H1 (cell line): ENCODE measurements around the gene ARHGEF1. TPM values are rescaled to one million over a fixed set of nuclear protein-coding genes. Genes with fewer than 3 reads are reported as not detected.

Experiments used
- CTCF ChIA-PET: fragments of 300-600 bp; sonication (Branson Sonifier 250); formaldehyde crosslinking; loops from one replicate; lab custom pipeline; 2021; ENCODE audit not compliant: partially characterized antibody; lab: Charles Lee
- POLR2A ChIA-PET: fragments of 300-600 bp; sonication (Branson Sonifier 250); formaldehyde crosslinking; loops from one replicate; lab custom pipeline; 2021; ENCODE audit warnings: inconsistent platforms; ENCODE audit not compliant: partially characterized antibody; lab: Charles Lee
- DNase-seq, 2 experiments: peaks; one replicate each; pipeline versions ENCODE4 v3.0.0 to v3.0.0-alpha.2; 2010 to 2022; ENCODE audit warnings: low spot score in 2 of 2, low read depth in 1 of 2, mixed read lengths in 1 of 2
- FAIRE-seq: peaks from 2 replicates; lab custom pipeline; 2011; peaks lifted over from hg19 to GRCh38; lab: Jason Lieb, UNC
- H2AFZ ChIP-seq: 2 replicates; pipeline ENCODE4 v1.8.1; 2012; ENCODE audit warnings: low read length, inconsistent platforms
- H2AK5ac ChIP-seq: 2 replicates; pipeline ENCODE4 v1.6.1; 2013; ENCODE audit warnings: low read depth, low read length
- H2BK120ac ChIP-seq: replicated peaks from 2 replicates; pipeline ENCODE3; 2013; ENCODE audit warnings: low read depth, low read length, inconsistent platforms
- H2BK12ac ChIP-seq: 2 replicates; pipeline ENCODE4 v1.6.1; 2013; ENCODE audit warnings: low read depth, low read length
- H2BK15ac ChIP-seq: 2 replicates; pipeline ENCODE4 v1.6.1; 2013; ENCODE audit warnings: low read length
- H2BK20ac ChIP-seq: 2 replicates; pipeline ENCODE4 v1.6.1; 2013; ENCODE audit warnings: low read length
- H2BK5ac ChIP-seq: 2 replicates; pipeline ENCODE4 v1.6.1; 2013; ENCODE audit warnings: low read depth, low read length
- H3K14ac ChIP-seq: 2 replicates; pipeline ENCODE4 v1.6.1; 2013; ENCODE audit warnings: inconsistent platforms; ENCODE audit not compliant: insufficient read length
- H3K18ac ChIP-seq: 2 replicates; pipeline ENCODE4 v1.6.1; 2013; ENCODE audit warnings: low read length; ENCODE audit errors: extremely low read depth
- H3K23ac ChIP-seq: 2 replicates; pipeline ENCODE4 v1.6.1; 2013; ENCODE audit warnings: inconsistent platforms; ENCODE audit not compliant: insufficient read length
- H3K23me2 ChIP-seq: 2 replicates; pipeline ENCODE4 v1.6.1; 2013; ENCODE audit warnings: low read depth, low read length
- H3K27ac ChIP-seq: 2 replicates; pipeline ENCODE4 v1.6.1; 2011; ENCODE audit warnings: low read depth, low read length, inconsistent platforms
- H3K27me3 ChIP-seq, 4 experiments: replicated peaks in 1 of 4; 1 replicate in 1 of 4; 2 replicates in 3 of 4; pipeline versions ENCODE4 v1.6.1 to v1.8.1; 2011 to 2013; ENCODE audit warnings: low read length in 3 of 4, mild to moderate bottlenecking in 3 of 4, inconsistent platforms in 2 of 4, mixed read lengths in 2 of 4, moderate library complexity in 1 of 4; ENCODE audit not compliant: control insufficient read depth in 3 of 4, insufficient read depth in 3 of 4; ENCODE audit errors: extremely low read depth in 1 of 4
- H3K36me3 ChIP-seq, 4 experiments: 2 replicates each; pipeline versions ENCODE4 v1.6.1 to v1.8.1; 2011 to 2013; ENCODE audit warnings: mild to moderate bottlenecking in 4 of 4, low read length in 3 of 4, moderate library complexity in 2 of 4, control low read depth in 1 of 4, inconsistent platforms in 1 of 4; ENCODE audit not compliant: insufficient read depth in 4 of 4, control insufficient read depth in 2 of 4
- H3K4ac ChIP-seq: replicated peaks from 2 replicates; pipeline ENCODE3; 2013; ENCODE audit warnings: low read length, low read depth, mixed read lengths, inconsistent platforms; ENCODE audit not compliant: insufficient read length
- H3K4me1 ChIP-seq, 4 experiments: replicated peaks in 1 of 4; 1 replicate in 1 of 4; 2 replicates in 3 of 4; pipeline versions ENCODE4 v1.6.1 to v1.8.1; 2011 to 2013; ENCODE audit warnings: low read length in 3 of 4, inconsistent platforms in 2 of 4, mixed read lengths in 1 of 4; ENCODE audit not compliant: insufficient read depth in 4 of 4, control insufficient read depth in 3 of 4
- H3K4me2 ChIP-seq, 2 experiments: 2 replicates each; pipeline versions ENCODE4 v1.6.1 to v1.8.1; 2011 to 2013; ENCODE audit warnings: low read depth in 2 of 2, low read length in 2 of 2, control low read depth in 1 of 2, inconsistent platforms in 1 of 2, mild to moderate bottlenecking in 1 of 2; ENCODE audit not compliant: insufficient read depth in 1 of 2
- H3K4me3 ChIP-seq, 4 experiments: fragments of 200-600, 300-600 bp in 1 of 4; sonication (generic), shearing (Covaris generic), sonication (Bioruptor Twin) in 1 of 4; 2 replicates each; pipeline versions ENCODE4 v1.5.1 to v1.8.1; 2011 to 2016; ENCODE audit warnings: low read length in 4 of 4, low read depth in 3 of 4, control low read depth in 2 of 4, inconsistent platforms in 2 of 4, mild to moderate bottlenecking in 2 of 4, mixed read lengths in 1 of 4, moderate library complexity in 1 of 4; ENCODE audit not compliant: insufficient read depth in 2 of 4; ENCODE audit errors: extremely low read depth in 1 of 4
- H3K56ac ChIP-seq: replicated peaks from 2 replicates; pipeline ENCODE3; 2013; ENCODE audit warnings: low read depth, mild to moderate bottlenecking, mixed read lengths, low read length, inconsistent platforms; ENCODE audit not compliant: insufficient read length
- H3K79me1 ChIP-seq: 2 replicates; pipeline ENCODE4 v1.6.1; 2013; ENCODE audit warnings: low read depth, low read length, control low read depth
- H3K79me2 ChIP-seq, 2 experiments: 2 replicates each; pipeline versions ENCODE4 v1.6.1 to v1.8.1; 2012 to 2013; ENCODE audit warnings: low read length in 2 of 2, mild to moderate bottlenecking in 2 of 2, inconsistent platforms in 1 of 2; ENCODE audit not compliant: insufficient read depth in 2 of 2, control insufficient read depth in 1 of 2
- H3K9ac ChIP-seq, 4 experiments: replicated peaks in 1 of 4; 1 replicate in 1 of 4; 2 replicates in 3 of 4; pipeline versions ENCODE4 v1.6.1 to v1.8.1; 2011 to 2013; ENCODE audit warnings: low read depth in 3 of 4, low read length in 3 of 4, control low read depth in 2 of 4, mild to moderate bottlenecking in 2 of 4, moderate library complexity in 2 of 4, inconsistent platforms in 1 of 4; ENCODE audit errors: extremely low read depth in 1 of 4
- H3K9me3 ChIP-seq, 2 experiments: 2 replicates each; pipeline versions ENCODE4 v1.6.1 to v1.8.1; 2012 to 2013; ENCODE audit warnings: mild to moderate bottlenecking in 2 of 2, moderate library complexity in 2 of 2, control low read depth in 1 of 2, inconsistent platforms in 1 of 2, low read depth in 1 of 2, low read length in 1 of 2, mixed read lengths in 1 of 2; ENCODE audit not compliant: insufficient read depth in 2 of 2
- H4K20me1 ChIP-seq, 2 experiments: replicated peaks in 1 of 2; 2 replicates each; pipeline versions ENCODE3 to v1.8.1; 2011 to 2013; ENCODE audit warnings: inconsistent platforms in 2 of 2, low read length in 2 of 2, mild to moderate bottlenecking in 1 of 2; ENCODE audit not compliant: insufficient read depth in 2 of 2, control insufficient read depth in 1 of 2
- H4K5ac ChIP-seq: 2 replicates; pipeline ENCODE4 v1.6.1; 2013; ENCODE audit warnings: low read length, low read depth, mixed read lengths, inconsistent platforms; ENCODE audit not compliant: insufficient read length
- H4K8ac ChIP-seq: 2 replicates; pipeline ENCODE4 v1.8.0; 2013; ENCODE audit warnings: mild to moderate bottlenecking, moderate library complexity, low read length, inconsistent platforms; ENCODE audit not compliant: insufficient read depth; ENCODE audit errors: extremely low read depth
- H4K91ac ChIP-seq: replicated peaks from 2 replicates; pipeline ENCODE3; 2013; ENCODE audit warnings: low read length, mixed read lengths, inconsistent platforms; ENCODE audit not compliant: insufficient read length
- ASH2L ChIP-seq: fragments of 200-600, 300-600 bp; sonication (generic); IDR thresholded peaks from one replicate; pipeline ENCODE4 v1.7.1; 2017; ENCODE audit warnings: low read length
- BCL11A ChIP-seq, 2 experiments: IDR thresholded peaks; one replicate each; pipeline ENCODE4 v1.6.1; 2011; ENCODE audit warnings: low read depth in 2 of 2, low read length in 2 of 2, mild to moderate bottlenecking in 2 of 2
- CBX8 ChIP-seq: fragments of 300-800, 300-1000 bp; sonication (generic); IDR thresholded peaks from 2 replicates; pipeline ENCODE4 v1.7.1; 2016; ENCODE audit warnings: low read depth, low read length, borderline replicate concordance
- CHD2 ChIP-seq: IDR thresholded peaks from 2 replicates; pipeline ENCODE4 v1.6.1; 2012; ENCODE audit warnings: low read length, improper control_type of control experiment
- HDAC2 ChIP-seq, 2 experiments: fragments of 300-600 bp in 1 of 2; sonication (generic) in 1 of 2; IDR thresholded peaks; 2 replicates each; pipeline ENCODE4 v1.6.1; 2011 to 2012; ENCODE audit warnings: low read depth in 2 of 2, low read length in 2 of 2, mild to moderate bottlenecking in 2 of 2, moderate library complexity in 2 of 2, borderline replicate concordance in 1 of 2, inconsistent platforms in 1 of 2
- HDAC6 ChIP-seq: IDR thresholded peaks from one replicate; pipeline ENCODE4 v1.7.1; 2012; ENCODE audit warnings: low read depth, mild to moderate bottlenecking, inconsistent platforms, low read length, moderate library complexity
- MAFK ChIP-seq: IDR thresholded peaks from 2 replicates; pipeline ENCODE4 v1.6.1; 2012; ENCODE audit warnings: low read depth, mild to moderate bottlenecking, improper control_type of control experiment, low read length
- TAF1 ChIP-seq: IDR thresholded peaks from 2 replicates; pipeline ENCODE4 v1.6.1; 2011; ENCODE audit warnings: mild to moderate bottlenecking, low read depth, low read length
- WGBS, 2 experiments: shearing (Covaris generic) in 1 of 2; methylation state at CpG; one replicate each; pipeline versions ENCODE4 v1.1.6 to v1.1.7; 2013 to 2015; ENCODE audit warnings: low lambda C conversion rate in 2 of 2, mixed read lengths in 2 of 2, inconsistent platforms in 1 of 2, low coverage in 1 of 2, missing lambda C conversion rate in 1 of 2; ENCODE audit not compliant: insufficient replicate concordance in 2 of 2, insufficient coverage in 1 of 2, insufficient read length in 1 of 2; ENCODE audit errors: extremely low coverage in 1 of 2, missing lambda C conversion rate in 1 of 2; 5-methylcytosine and 5-hydroxymethylcytosine counted together
- polyA plus RNA-seq, 7 experiments: library from polyadenylated mRNA; depleted of rRNA in 3 of 7; stranded (reverse) in 5 of 7; unstranded in 2 of 7; fragments of >200 nt in 5 of 7; fragments of 200-250 nt in 2 of 7; gene quantifications; 1 replicate in 5 of 7; 2 replicates in 1 of 7; 4 replicates in 1 of 7; pipeline versions ENCODE4 v1.2.1 to v1.2.3, GENCODE V29; 2011 to 2013; ENCODE audit warnings: missing spikeins in 2 of 7, mixed read lengths in 2 of 7
- total RNA-seq: library from RNA; stranded (reverse); fragmentation: NEBNext Ultra II Directional; extraction: Animal tissue kit (Norgen Biotek cat#: 25700); gene quantifications from 2 replicates; pipeline ENCODE4 v1.2.1, GENCODE V29; 2021
- TF ChIP-seq, protein P1 (sequence below): IDR thresholded peaks from 2 replicates; pipeline ENCODE4 v1.6.1; 2012; ENCODE audit warnings: inconsistent platforms

ARHGEF1 gene
- total and polyA plus RNA-seq, 2 of the 8 experiments (the other 6 are each of a cell fraction or from before 2014, with no cell fraction given): 23.0 to 49.0 TPM

DNA sequence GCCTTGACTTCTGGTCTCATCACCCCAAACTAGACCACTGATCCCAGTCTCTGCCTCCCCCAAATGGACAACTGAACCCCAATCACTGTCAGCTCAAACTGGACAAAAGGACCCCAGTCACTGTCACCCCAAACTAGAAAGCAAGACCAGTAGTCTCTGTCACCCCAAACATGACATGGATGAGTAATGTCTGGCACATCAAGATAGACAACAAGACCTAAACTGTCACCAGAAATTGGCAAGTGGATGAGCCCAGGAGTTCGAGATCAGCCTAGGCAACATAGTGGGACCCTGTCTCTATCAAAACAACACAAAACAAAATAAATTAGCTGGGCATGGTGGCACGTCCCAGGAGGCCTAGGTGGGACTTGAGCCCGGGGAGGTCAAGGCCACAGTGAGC lies 64.1 kb downstream of the ARHGEF1 start:
- H3K56ac ChIP-seq: no peak overlapping the region
- H3K9me3 ChIP-seq: no peaks in the 10 kb centered on the region
- no peaks in the 10 kb centered on the region for H3K79me2 ChIP-seq
- H3K4me3 ChIP-seq: no peak overlapping the region
- no peak for DNase-seq
- no peak overlapping the region for H2BK12ac ChIP-seq
- no peak overlapping the region for H4K5ac ChIP-seq
- TF ChIP-seq CHD2 (no peak), CBX8 (no peak), TAF1 (no peak), ASH2L (no peak), BCL11A (IDR thresholded peaks at IDR 0.05; ENCODE audit: low read depth in 2 of 2, low read length in 2 of 2) (no peak), HDAC2 (IDR thresholded peaks at IDR 0.05; ENCODE audit: borderline replicate concordance in 1 of 2, low read depth in 2 of 2, low read length in 2 of 2) (no peak), MAFK (no peak), HDAC6 (no peak)
- TF ChIP-seq, protein P1, sequence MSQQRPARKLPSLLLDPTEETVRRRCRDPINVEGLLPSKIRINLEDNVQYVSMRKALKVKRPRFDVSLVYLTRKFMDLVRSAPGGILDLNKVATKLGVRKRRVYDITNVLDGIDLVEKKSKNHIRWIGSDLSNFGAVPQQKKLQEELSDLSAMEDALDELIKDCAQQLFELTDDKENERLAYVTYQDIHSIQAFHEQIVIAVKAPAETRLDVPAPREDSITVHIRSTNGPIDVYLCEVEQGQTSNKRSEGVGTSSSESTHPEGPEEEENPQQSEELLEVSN: no peak
- H2BK5ac ChIP-seq: no peak overlapping the region
- H4K8ac ChIP-seq: no peak overlapping the region
- H3K23me2 ChIP-seq: no peaks in the 10 kb centered on the region
- no peak overlapping the region for H2BK120ac ChIP-seq
- no peak overlapping the region for H2AFZ ChIP-seq
- H3K36me3 ChIP-seq: no peaks in the 10 kb centered on the region
- no peak overlapping the region for H4K91ac ChIP-seq
- H3K27me3 ChIP-seq: no peaks in the 10 kb centered on the region
- WGBS, 2 experiments: 89% methylated on average over 3 of the region's 3 CpGs; no CpG with 5 or more reads in 1 of the 2 experiments
- H3K14ac ChIP-seq: no peak overlapping the region
- CTCF ChIA-PET: interaction anchor here (0.8 to 8.0 kb wide), 7 partner anchors 10 to 83 kb away, joined by 3 to 51 read pairs (median 5); no protein-coding TSS in a partner anchor
- H3K4me2 ChIP-seq: no peak overlapping the region
- H3K79me1 ChIP-seq: no peaks in the 10 kb centered on the region
- H4K20me1 ChIP-seq: no peaks in the 10 kb centered on the region
- POLR2A ChIA-PET: interaction anchor here (0.7 to 5.4 kb wide), 4 partner anchors 10 to 86 kb away, joined by 4 to 26 read pairs (median 8); partner anchors contain the start of gene RPS19
- no peaks in the 10 kb centered on the region for H3K4me1 ChIP-seq
- no peak overlapping the region for H3K23ac ChIP-seq
- no peak overlapping the region for H2AK5ac ChIP-seq
- no peak overlapping the region for H3K4ac ChIP-seq
- H3K9ac ChIP-seq: no peak overlapping the region
- FAIRE-seq: no peak
- no peak overlapping the region for H3K27ac ChIP-seq
- no peak overlapping the region for H3K18ac ChIP-seq
- H2BK15ac ChIP-seq: no peak overlapping the region
- no peak overlapping the region for H2BK20ac ChIP-seq
